KOPT-K1 (cell line): ENCODE measurements around the gene ZNF607.
"Not testable (repeated sequence)": the region's sequence is repeated elsewhere in the genome, so short reads cannot be mapped to it uniquely, and the experiment has no call there.

ENCODE experiments used
- H3K27ac ChIP-seq: fragments of 200-600 bp; sonication (generic); 2 replicates; pipeline ENCODE4 v1.5.1; 2016; ENCODE audit warnings: antibody characterized with exemption, mild to moderate bottlenecking, low read depth, low read length; ENCODE audit not compliant: poor library complexity, severe bottlenecking
- H3K36me3 ChIP-seq: fragments of 200-600 bp; sonication (generic); 2 replicates; pipeline ENCODE4 v1.5.1; 2017; ENCODE audit warnings: antibody characterized with exemption, mild to moderate bottlenecking, low read length, moderate library complexity; ENCODE audit not compliant: insufficient read depth
- H3K9me3 ChIP-seq: fragments of 200-600 bp; sonication (generic); 2 replicates; pipeline ENCODE4 v1.5.1; 2017; ENCODE audit warnings: antibody characterized with exemption, low read length, mild to moderate bottlenecking; ENCODE audit not compliant: insufficient read depth, poor library complexity, severe bottlenecking

The ZNF607 gene

GRCh38 chr19:37719111-37719926, at the start of gene ZNF607:
Gene ZNF607, minus strand, starts transcription at chr19:37719761. Its CDS starts 8,143 bp downstream, at chr19:37711618.
- peaks cover 6% of the 10 kb centered on the region for H3K9me3 ChIP-seq
- H3K36me3 ChIP-seq = peaks cover 21% of the 10 kb centered on the region
- H3K27ac ChIP-seq = peak within 1 kb of the TSS; percentile 78

GRCh38 chr19:37763488-37763887, 43.9 kb upstream of the ZNF607 start:
- H3K9me3 ChIP-seq = no peaks in the 10 kb centered on the region
- H3K27ac ChIP-seq = no peak overlapping the region
- peaks cover 11% of the 10 kb centered on the region; the same call in 1 of the 2 replicates for H3K36me3 ChIP-seq

GRCh38 chr19:37757683-37758082, 38.1 kb upstream of the ZNF607 start:
- not testable (repeated sequence) for H3K36me3 ChIP-seq, H3K27ac ChIP-seq, H3K9me3 ChIP-seq

DNA sequence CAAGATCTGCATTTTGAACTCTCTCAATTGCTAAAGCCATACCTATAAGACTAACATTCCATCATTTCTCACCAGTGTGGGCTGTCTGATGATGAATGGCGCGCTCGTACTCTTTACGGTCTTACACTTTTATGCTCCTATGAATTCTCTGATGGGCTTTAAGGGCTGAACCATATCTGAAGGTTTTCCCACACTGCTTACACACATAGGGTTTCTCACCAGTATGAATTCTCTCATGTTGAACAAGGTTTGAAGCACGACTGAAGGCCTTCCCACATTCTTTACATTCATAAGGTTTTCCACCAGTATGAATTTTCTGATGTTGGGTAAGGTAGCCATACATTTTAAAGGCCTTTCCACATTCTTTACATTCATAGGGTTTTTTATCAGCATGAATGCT, 18.8 kb upstream of the ZNF607 start:
- H3K27ac ChIP-seq = no peak overlapping the region

DNA sequence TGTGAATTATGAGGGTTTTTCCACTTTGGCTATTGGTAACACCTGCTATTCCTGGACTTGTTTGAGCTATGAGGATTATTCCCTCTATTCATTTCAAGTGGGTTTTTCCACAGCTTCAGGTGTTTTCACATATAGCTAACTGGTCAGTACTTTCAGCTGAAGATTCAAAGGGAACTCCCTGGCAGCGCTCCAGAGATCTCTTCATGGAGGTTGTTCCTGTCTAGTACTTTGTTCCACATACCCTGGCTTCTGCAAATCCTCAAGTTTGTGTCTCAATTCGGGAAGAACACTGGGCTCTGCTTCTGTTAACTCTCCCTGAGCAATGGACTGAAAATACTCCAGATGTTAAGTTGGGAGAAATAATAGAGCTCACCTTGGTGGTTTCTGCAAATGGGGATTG, 5.6 kb upstream of the ZNF607 start:
- Histone ChIP-seq H3K9me3 (no peaks in the 10 kb centered on the region), H3K27ac (no peak overlapping the region), H3K36me3 (no peaks in the 10 kb centered on the region)

More for the DNA sequence above, 18.8 kb upstream of the ZNF607 start:
- H3K36me3 ChIP-seq = peaks cover 18% of the 10 kb centered on the region
- peaks cover 76% of the 10 kb centered on the region for H3K9me3 ChIP-seq

DNA sequence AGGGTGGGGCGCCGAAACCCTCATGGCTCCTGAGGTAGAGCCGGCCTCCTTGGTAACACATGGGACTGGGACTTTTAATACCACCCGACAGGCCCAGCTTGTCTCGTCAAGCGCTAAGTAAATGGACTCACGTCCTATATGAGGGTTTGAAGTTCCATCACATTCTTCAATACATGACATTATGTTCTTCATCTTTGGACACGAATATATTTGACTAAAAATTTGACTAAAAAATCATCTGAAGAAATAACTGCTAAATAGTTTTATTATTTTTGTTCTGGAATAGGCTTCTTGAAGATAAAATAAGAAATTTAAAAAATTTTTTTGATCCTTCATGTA, 335 bp upstream of the ZNF607 start:
- Histone ChIP-seq H3K36me3 (peaks cover 15% of the 10 kb centered on the region), H3K27ac (peak overlapping the region; percentile 78), H3K9me3 (no peaks in the 10 kb centered on the region)

- Histone ChIP-seq H3K36me3 (peaks cover 31% of the 10 kb centered on the region), H3K27ac (peak overlapping the region; percentile 78)
These were observed 1.3 kb downstream of the ZNF607 start for GRCh38 chr19:37718304-37718703.

DNA sequence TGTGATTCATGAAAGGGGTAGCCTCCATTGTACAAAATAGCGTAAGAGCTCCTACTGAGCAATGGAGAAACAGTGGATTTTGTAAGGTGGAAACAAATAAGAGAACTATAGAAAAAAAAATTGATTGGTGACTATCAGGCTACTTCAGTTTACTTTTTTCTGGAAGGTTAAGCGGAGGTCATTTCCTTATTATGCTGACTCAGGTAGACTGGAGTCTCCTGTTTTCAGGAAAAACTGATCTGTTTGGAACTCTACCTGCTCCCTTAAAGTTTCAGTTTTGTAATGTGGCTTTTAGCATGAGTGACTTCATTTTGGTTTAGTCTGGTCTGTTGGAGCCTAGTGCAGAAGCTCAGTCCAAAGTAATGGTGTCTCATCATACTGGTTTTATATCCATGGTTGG, 3.4 kb downstream of the ZNF607 start:
- Histone ChIP-seq H3K9me3 (peaks cover 28% of the 10 kb centered on the region), H3K36me3 (peaks cover 50% of the 10 kb centered on the region), H3K27ac (no peak overlapping the region)

More at GRCh38 chr19:37718304-37718703, 1.3 kb downstream of the ZNF607 start:
- peaks cover 13% of the 10 kb centered on the region for H3K9me3 ChIP-seq

GRCh38 chr19:37706052-37706605, 13.4 kb downstream of the ZNF607 start:
- peaks cover 90% of the 10 kb centered on the region for H3K36me3 ChIP-seq
- H3K27ac ChIP-seq = no peak overlapping the region
- H3K9me3 ChIP-seq = peaks cover 26% of the 10 kb centered on the region

DNA sequence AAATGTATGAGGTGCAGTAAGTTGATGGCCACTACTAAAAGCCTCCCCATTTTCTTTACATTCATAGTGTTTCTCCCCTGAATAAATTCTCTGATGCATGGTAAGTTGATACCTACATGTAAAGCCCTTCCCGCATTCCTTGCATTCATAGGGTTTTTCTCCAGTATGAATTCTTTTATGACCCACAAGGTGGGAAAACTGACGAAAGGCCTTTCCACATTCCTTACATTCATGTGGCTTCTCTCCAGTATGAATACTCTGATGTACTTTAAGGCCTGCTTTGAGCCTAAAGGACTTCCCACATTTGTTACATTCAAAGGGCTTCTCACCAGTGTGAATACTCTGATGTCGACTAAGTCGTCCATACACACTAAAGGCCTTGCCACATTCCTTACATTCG, 20.5 kb downstream of the ZNF607 start:
- no peak overlapping the region for H3K27ac ChIP-seq
- H3K36me3 ChIP-seq = peaks cover 83% of the 10 kb centered on the region
- peaks cover 41% of the 10 kb centered on the region for H3K9me3 ChIP-seq

GRCh38 chr19:37698216-37698615, 21.3 kb downstream of the ZNF607 start:
- Histone ChIP-seq H3K36me3 (peaks cover 74% of the 10 kb centered on the region), H3K9me3 (peaks cover 36% of the 10 kb centered on the region), H3K27ac (no peak overlapping the region)

DNA sequence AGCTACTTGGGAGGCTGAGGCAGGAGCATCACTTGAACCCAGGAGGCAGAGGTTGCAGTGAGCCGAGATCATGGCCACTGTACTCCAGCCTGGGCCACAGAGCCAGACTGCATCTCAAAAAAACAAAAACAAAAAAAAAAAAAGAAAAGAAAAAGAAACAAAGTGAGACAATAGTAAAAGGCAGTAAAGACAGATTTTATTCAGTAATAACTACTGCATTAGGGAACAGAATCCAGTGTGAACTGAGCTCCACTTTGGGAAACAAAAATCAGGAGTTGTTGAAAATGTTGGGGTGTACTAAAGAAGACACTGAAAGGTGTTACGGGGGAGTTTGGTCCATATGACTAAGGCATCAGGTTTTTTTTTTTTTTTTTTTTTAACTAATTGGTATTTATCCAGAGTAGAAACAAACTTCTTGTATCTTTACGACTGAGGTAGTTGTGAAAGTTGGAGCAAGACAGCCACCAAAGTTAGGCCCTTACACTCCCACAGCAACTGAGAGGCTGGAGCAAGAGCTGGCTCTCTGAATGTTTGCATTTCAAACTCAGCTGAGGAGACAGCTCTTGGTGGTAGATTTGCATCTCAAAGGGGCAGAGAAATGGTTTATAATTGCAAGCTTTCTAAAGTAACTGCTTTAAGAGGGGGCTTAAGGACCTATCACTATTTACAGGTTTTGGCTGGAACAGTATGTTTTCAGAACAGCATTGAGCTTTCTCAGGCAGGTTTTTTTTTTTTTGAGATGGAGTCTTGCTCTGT, 24.2 kb downstream of the ZNF607 start:
- Histone ChIP-seq H3K9me3 (peaks cover 28% of the 10 kb centered on the region), H3K27ac (no peak overlapping the region), H3K36me3 (peaks cover 46% of the 10 kb centered on the region)

- no peak overlapping the region for H3K27ac ChIP-seq
- H3K9me3 ChIP-seq = peaks cover 6% of the 10 kb centered on the region
- peaks cover 24% of the 10 kb centered on the region for H3K36me3 ChIP-seq
These were observed 26.5 kb downstream of the ZNF607 start for GRCh38 chr19:37692956-37693620.

DNA sequence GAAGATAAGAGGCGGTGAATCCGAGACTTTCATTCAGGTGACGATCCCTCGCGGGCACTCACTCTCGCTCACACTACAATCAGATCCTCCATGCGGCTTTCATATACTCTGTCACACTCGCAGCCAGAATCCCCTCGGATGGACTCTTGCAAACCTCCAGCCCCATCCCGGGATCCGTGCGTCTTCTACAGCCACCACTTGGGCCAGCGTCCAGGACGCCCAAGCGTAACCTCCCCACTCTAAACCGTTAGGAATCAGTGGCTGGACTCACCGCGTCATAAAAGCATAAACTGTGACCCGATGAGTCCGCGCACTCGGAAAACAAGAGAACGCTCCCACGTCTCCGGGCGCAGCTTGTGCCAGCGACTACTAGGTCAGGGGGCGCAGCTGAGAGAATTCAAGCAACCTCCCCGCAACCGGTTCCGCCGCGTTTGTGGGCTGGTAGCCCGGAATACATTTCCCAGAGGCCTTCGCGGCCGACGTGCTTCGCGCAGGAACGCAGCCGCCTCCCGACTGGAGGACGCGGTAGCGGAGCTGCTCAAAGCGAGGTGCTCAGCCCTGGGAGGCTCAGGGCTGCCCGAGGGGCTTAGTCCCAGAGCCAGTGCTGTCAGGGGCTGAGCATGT, 27.6 kb downstream of the ZNF607 start:
- Histone ChIP-seq H3K36me3 (peaks cover 13% of the 10 kb centered on the region), H3K27ac (peak overlapping the region; percentile 58), H3K9me3 (peaks cover 4% of the 10 kb centered on the region)
